Measurements from ENCODE around the gene GRID1.
"Not testable (repeated sequence)": the region's sequence is repeated elsewhere in the genome, so short reads cannot be mapped to it uniquely, and the experiment has no call there.

GRID1 gene

DNA sequence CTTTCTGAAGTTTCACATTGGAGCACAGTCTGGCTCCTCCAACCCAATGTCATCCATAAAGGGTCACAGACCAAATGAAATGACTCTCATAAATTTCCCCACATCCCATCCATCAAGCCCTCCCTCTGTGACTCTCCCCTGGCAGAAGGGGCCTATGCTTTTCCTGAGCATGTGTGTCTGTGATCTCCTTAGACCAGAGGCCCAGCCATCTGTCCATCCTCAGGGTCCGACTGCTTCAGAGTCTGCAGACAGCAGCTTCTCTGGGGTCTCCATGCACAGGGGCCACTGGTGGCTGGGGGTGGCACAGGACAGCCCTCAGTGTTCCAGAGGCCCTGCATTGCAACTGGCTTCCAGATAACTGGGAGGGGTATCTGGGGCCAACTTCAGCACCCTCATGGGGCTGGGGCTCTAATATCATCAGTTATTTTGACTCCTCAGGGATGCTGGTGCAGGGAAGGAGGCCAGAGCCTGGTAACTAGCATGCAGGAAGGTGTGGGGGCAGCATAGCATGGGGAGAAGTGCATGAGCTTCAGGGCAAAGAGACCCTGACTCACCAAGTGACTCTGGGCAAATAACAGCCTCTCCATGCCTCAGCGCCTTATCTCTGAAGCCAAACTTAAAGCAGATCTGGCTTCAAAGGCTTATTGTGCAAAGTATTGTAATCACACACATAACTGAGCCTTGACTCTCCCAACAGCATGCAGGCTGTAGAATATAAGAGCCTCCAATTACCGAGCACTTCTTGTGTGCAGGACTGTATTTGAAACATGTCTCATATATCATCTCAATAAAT is 266.9 kb downstream of the GRID1 start:
- DNase-seq (ENCODE audit: low read depth): no peak

GRCh38 chr10:86098187-86098881 is 268.3 kb downstream of the GRID1 start:
- TF ChIP-seq, protein P1, sequence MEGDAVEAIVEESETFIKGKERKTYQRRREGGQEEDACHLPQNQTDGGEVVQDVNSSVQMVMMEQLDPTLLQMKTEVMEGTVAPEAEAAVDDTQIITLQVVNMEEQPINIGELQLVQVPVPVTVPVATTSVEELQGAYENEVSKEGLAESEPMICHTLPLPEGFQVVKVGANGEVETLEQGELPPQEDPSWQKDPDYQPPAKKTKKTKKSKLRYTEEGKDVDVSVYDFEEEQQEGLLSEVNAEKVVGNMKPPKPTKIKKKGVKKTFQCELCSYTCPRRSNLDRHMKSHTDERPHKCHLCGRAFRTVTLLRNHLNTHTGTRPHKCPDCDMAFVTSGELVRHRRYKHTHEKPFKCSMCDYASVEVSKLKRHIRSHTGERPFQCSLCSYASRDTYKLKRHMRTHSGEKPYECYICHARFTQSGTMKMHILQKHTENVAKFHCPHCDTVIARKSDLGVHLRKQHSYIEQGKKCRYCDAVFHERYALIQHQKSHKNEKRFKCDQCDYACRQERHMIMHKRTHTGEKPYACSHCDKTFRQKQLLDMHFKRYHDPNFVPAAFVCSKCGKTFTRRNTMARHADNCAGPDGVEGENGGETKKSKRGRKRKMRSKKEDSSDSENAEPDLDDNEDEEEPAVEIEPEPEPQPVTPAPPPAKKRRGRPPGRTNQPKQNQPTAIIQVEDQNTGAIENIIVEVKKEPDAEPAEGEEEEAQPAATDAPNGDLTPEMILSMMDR (conservative IDR thresholded peaks at IDR 0.05; ENCODE audit: control insufficient read depth, insufficient read depth, low read depth, low read length): no peak
- no peak for DNase-seq (ENCODE audit: low read depth)
- H3K4me3 ChIP-seq (ENCODE audit: control insufficient read depth, low read depth, low read length): no peak overlapping the region

More for the DNA sequence above, 266.9 kb downstream of the GRID1 start:
- TF ChIP-seq, protein P1 (conservative IDR thresholded peaks at IDR 0.05; ENCODE audit: control insufficient read depth, insufficient read depth, low read depth, low read length): no peak
- H3K4me3 ChIP-seq (ENCODE audit: control insufficient read depth, low read depth, low read length): no peak overlapping the region

GRCh38 chr10:86095061-86095460 is 271.5 kb downstream of the GRID1 start:
- H3K4me3 ChIP-seq (ENCODE audit: control insufficient read depth, low read depth, low read length); DNase-seq (ENCODE audit: low read depth): not testable (repeated sequence)

DNA sequence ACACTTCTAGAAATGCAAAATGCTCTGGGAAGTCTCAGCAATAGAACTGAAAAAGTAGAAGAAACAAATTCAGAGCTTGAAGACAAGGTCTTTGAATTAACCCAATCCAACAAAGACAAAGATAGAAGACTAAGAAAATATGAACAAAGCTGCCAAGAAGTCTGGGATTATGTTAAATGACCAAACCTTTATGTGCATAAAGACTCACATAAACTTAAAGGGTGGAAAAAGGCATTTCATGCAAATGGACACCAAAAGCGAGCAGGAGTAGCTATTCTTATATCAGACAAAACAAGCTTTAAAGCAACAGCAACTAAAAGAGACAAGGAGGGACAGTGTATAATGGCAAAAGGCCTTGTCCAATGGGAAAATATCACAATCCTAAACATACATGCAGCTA is 274.3 kb downstream of the GRID1 start:
- not testable (repeated sequence) for DNase-seq (ENCODE audit: low read depth); H3K4me3 ChIP-seq (ENCODE audit: control insufficient read depth, low read depth, low read length)

DNA sequence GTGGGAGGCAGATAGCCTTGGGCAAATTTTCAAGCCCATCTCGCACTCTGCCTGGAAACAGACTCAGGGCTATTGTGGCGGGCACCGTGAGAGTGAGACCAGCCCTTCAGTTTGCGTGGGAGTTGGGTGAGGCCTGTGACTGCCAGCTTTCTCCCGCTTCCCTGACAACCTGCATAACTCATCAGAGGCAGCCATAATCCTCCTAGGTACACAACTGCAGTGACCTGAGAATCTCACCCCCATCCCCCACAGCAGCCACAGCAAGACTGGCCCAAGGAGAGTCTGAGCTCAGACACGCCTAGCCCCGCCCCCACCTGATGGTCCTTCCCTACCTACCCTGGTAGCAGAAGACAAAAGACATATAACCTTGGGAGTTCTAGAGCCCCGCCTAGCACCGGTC is 275.4 kb downstream of the GRID1 start:
- no peak for DNase-seq (ENCODE audit: low read depth)
- no peak overlapping the region for H3K4me3 ChIP-seq (ENCODE audit: control insufficient read depth, low read depth, low read length)
- TF ChIP-seq, protein P1 (conservative IDR thresholded peaks at IDR 0.05; ENCODE audit: control insufficient read depth, insufficient read depth, low read depth, low read length): no peak

DNA sequence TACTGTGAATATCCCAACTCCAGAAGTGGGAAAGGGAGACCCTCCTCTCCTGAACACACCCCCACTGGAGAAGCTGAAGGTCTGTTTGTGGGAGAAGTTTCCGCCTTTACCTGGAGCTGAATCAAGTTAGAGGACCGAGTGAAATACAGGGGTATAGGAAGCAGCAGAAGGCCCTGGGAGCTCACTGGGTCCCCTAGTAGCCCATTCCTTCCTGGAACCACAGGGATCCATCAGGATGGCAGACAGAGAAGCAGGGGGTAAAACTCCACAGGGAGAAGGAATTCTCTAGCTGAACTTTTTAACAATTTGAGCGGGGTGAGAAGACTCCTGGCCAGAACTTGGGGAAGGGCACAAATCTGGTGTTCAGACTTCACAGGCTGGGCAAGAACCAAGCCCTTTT is 275.8 kb downstream of the GRID1 start:
- TF ChIP-seq, protein P1 (conservative IDR thresholded peaks at IDR 0.05; ENCODE audit: control insufficient read depth, insufficient read depth, low read depth, low read length): no peak
- H3K4me3 ChIP-seq (ENCODE audit: control insufficient read depth, low read depth, low read length): no peak overlapping the region
- DNase-seq (ENCODE audit: low read depth): no peak

- H3K4me3 ChIP-seq (ENCODE audit: control insufficient read depth, low read depth, low read length): no peak overlapping the region
- TF ChIP-seq, protein P1 (conservative IDR thresholded peaks at IDR 0.05; ENCODE audit: control insufficient read depth, insufficient read depth, low read depth, low read length): no peak
- no peak for DNase-seq (ENCODE audit: low read depth)
These were observed 278.9 kb downstream of the GRID1 start for GRCh38 chr10:86087716-86088115.

Measured in fibroblast of mammary gland (primary cell).